H1 (cell line): Measurements from ENCODE around the gene IRAK3. TPM values are rescaled to one million over a fixed set of nuclear protein-coding genes. Genes with fewer than 3 reads are reported as not detected.

Experiments used
- polyA plus RNA-seq, 7 experiments: library from polyadenylated mRNA; depleted of rRNA in 3 of 7; stranded (reverse) in 5 of 7; unstranded in 2 of 7; fragments of >200 nt in 5 of 7; fragments of 200-250 nt in 2 of 7; gene quantifications; 1 replicate in 5 of 7; 2 replicates in 1 of 7; 4 replicates in 1 of 7; pipeline versions ENCODE4 v1.2.1 to v1.2.3, GENCODE V29; 2011 to 2013; ENCODE audit warnings: missing spikeins in 2 of 7, mixed read lengths in 2 of 7
- total RNA-seq: library from RNA; stranded (reverse); fragmentation: NEBNext Ultra II Directional; extraction: Animal tissue kit (Norgen Biotek cat#: 25700); gene quantifications from 2 replicates; pipeline ENCODE4 v1.2.1, GENCODE V29; 2021
- TF ChIP-seq, protein P1 (sequence below), 3 experiments: IDR thresholded peaks; 1 replicate in 2 of 3; 2 replicates in 1 of 3; pipeline versions ENCODE4 v1.5.1 to v1.6.1; 2011; ENCODE audit warnings: low read length in 3 of 3, mild to moderate bottlenecking in 3 of 3, inconsistent platforms in 2 of 3, low read depth in 1 of 3, moderate library complexity in 1 of 3; ENCODE audit not compliant: insufficient read depth in 1 of 3; ENCODE audit errors: control extremely low read depth in 1 of 3

Gene IRAK3
- total and polyA plus RNA-seq, 2 of the 8 experiments (the other 6 are each of a cell fraction or from before 2014, with no cell fraction given): 0.51 to 2.2 TPM

DNA sequence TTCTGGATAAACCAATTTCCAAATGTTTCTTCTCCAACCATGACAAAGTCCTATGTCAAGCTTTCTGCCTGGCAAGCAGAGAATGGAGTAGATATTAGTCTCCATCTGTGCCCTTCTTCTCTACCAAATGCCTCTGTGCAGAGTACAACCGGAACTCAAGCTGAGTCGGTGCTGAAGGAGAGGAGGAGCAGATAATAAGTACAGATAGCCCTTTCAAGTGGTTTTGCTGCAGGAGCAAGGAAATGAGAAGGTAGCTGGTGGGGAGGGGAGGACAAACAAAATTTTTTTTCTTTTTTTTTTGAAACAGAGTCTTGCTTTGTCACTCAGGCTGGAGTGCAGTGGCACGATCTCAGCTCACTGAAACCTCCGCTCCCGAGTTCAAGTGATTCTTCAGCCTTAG, 99.1 kb downstream of the IRAK3 start (continued):
- TF ChIP-seq, protein P1, sequence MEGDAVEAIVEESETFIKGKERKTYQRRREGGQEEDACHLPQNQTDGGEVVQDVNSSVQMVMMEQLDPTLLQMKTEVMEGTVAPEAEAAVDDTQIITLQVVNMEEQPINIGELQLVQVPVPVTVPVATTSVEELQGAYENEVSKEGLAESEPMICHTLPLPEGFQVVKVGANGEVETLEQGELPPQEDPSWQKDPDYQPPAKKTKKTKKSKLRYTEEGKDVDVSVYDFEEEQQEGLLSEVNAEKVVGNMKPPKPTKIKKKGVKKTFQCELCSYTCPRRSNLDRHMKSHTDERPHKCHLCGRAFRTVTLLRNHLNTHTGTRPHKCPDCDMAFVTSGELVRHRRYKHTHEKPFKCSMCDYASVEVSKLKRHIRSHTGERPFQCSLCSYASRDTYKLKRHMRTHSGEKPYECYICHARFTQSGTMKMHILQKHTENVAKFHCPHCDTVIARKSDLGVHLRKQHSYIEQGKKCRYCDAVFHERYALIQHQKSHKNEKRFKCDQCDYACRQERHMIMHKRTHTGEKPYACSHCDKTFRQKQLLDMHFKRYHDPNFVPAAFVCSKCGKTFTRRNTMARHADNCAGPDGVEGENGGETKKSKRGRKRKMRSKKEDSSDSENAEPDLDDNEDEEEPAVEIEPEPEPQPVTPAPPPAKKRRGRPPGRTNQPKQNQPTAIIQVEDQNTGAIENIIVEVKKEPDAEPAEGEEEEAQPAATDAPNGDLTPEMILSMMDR (IDR thresholded peaks at IDR 0.05; ENCODE audit: control extremely low read depth in 1 of 3, insufficient read depth in 1 of 3, low read depth in 1 of 3, low read length in 3 of 3): no peak
